ENCODE data around the gene IGF2R. TPM values are rescaled to one million over a fixed set of nuclear protein-coding genes. Genes with fewer than 3 reads are reported as not detected.
"Not testable (repeated sequence)": the region's sequence is repeated elsewhere in the genome, so short reads cannot be mapped to it uniquely, and the experiment has no call there.

Gene IGF2R
- total RNA-seq, 1 experiment from 2014 or later, result 31.5 TPM

- CTCF ChIA-PET, result no interaction called here
- H3K9me2 ChIP-seq (replicated peaks; ENCODE audit: low read length), result no peaks in the 10 kb centered on the region
- no peaks in the 10 kb centered on the region for H3F3A ChIP-seq (ENCODE audit: low read length, unreplicated experiment)
- no peak overlapping the region for H2AFZ ChIP-seq (ENCODE audit: low read length)
- no peak overlapping the region for H3K9ac ChIP-seq (ENCODE audit: low read length)
- no peaks in the 10 kb centered on the region for H3K79me2 ChIP-seq (ENCODE audit: low read length)
- TF ChIP-seq EZH2 (IDR thresholded peaks at IDR 0.05; ENCODE audit: low read length, unreplicated experiment), result no peak
- no peak for TF ChIP-seq CTCF (conservative IDR thresholded peaks at IDR 0.05; ENCODE audit: low read depth, low read length)
- TF ChIP-seq EZH2phosphoT487 (IDR thresholded peaks at IDR 0.05; ENCODE audit: borderline replicate concordance, low read length), result no peak
- ATAC-seq (no peak), DNase-seq (no peak)
- no peak overlapping the region for H3K4me3 ChIP-seq (ENCODE audit: low read length)
- intact Hi-C loops (cut with micrococcal nuclease), result no loop called here
- H4K20me1 ChIP-seq (ENCODE audit: low read length), result no peaks in the 10 kb centered on the region
- H3K9me3 ChIP-seq (ENCODE audit: low read length), result no peaks in the 10 kb centered on the region
- H3K4me2 ChIP-seq (ENCODE audit: low read length), result no peak overlapping the region
- no peaks in the 10 kb centered on the region for H3K27me3 ChIP-seq (ENCODE audit: low read length)
- no peak overlapping the region for H3K27ac ChIP-seq (ENCODE audit: low read length)
- H3K36me3 ChIP-seq (ENCODE audit: low read depth, low read length), result no peaks in the 10 kb centered on the region
- POLR2A ChIA-PET (ENCODE audit: unreplicated experiment), result no interaction called here
- no TSS peak for BruUV-seq (replicated peaks)
- no peaks in the 10 kb centered on the region for H3K4me1 ChIP-seq (ENCODE audit: insufficient read depth, low read length)
Observed at GRCh38 chr6:160112628-160113299, 143.9 kb downstream of the IGF2R start.

GRCh38 chr6:160114536-160114935 is 145.7 kb downstream of the IGF2R start:
- H3K9ac ChIP-seq (ENCODE audit: low read length); intact Hi-C loops (cut with micrococcal nuclease); H4K20me1 ChIP-seq (ENCODE audit: low read length); H3K9me3 ChIP-seq (ENCODE audit: low read length); H3K36me3 ChIP-seq (ENCODE audit: low read depth, low read length); POLR2A ChIA-PET (ENCODE audit: unreplicated experiment); H3K4me3 ChIP-seq (ENCODE audit: low read length); H3K9me2 ChIP-seq (replicated peaks; ENCODE audit: low read length); H3F3A ChIP-seq (ENCODE audit: low read length, unreplicated experiment); ATAC-seq; H3K27ac ChIP-seq (ENCODE audit: low read length); DNase-seq; H3K79me2 ChIP-seq (ENCODE audit: low read length); H3K4me2 ChIP-seq (ENCODE audit: low read length); CTCF ChIA-PET; H3K4me1 ChIP-seq (ENCODE audit: insufficient read depth, low read length); BruUV-seq (replicated peaks); H2AFZ ChIP-seq (ENCODE audit: low read length); H3K27me3 ChIP-seq (ENCODE audit: low read length): not testable (repeated sequence)

- Histone ChIP-seq H3K27ac (ENCODE audit: low read length) (no peak overlapping the region), H3K4me2 (ENCODE audit: low read length) (no peak overlapping the region), H3K9me3 (ENCODE audit: low read length) (no peaks in the 10 kb centered on the region), H3K9ac (ENCODE audit: low read length) (no peak overlapping the region), H3K27me3 (ENCODE audit: low read length) (no peaks in the 10 kb centered on the region), H3F3A (ENCODE audit: low read length, unreplicated experiment) (no peaks in the 10 kb centered on the region), H3K79me2 (ENCODE audit: low read length) (no peaks in the 10 kb centered on the region), H3K4me3 (ENCODE audit: low read length) (no peak overlapping the region), H3K9me2 (replicated peaks; ENCODE audit: low read length) (no peaks in the 10 kb centered on the region), H2AFZ (ENCODE audit: low read length) (no peak overlapping the region), H4K20me1 (ENCODE audit: low read length) (no peaks in the 10 kb centered on the region), H3K4me1 (ENCODE audit: insufficient read depth, low read length) (no peaks in the 10 kb centered on the region), H3K36me3 (ENCODE audit: low read depth, low read length) (no peaks in the 10 kb centered on the region)
- BruUV-seq (replicated peaks), result no TSS peak
- no peak for DNase-seq
- intact Hi-C loops (cut with micrococcal nuclease), result no loop called here
- TF ChIP-seq EZH2 (IDR thresholded peaks at IDR 0.05; ENCODE audit: low read length, unreplicated experiment) (no peak), EZH2phosphoT487 (IDR thresholded peaks at IDR 0.05; ENCODE audit: borderline replicate concordance, low read length) (no peak), CTCF (conservative IDR thresholded peaks at IDR 0.05; ENCODE audit: low read depth, low read length) (no peak)
- POLR2A ChIA-PET (ENCODE audit: unreplicated experiment), result interaction anchor here (0.6 kb wide), 1 partner anchor 32 kb away, joined by 4 read pairs; no protein-coding TSS in a partner anchor
- no peak for ATAC-seq
- CTCF ChIA-PET, result no interaction called here
Observed at GRCh38 chr6:160115421-160115820, 146.5 kb downstream of the IGF2R start.
